HEK293T (cell line): ENCODE measurements around the gene PC.

Source experiments
- ARNT ChIP-seq: fragments of 450-650 bp; IDR thresholded peaks from 2 replicates; pipeline ENCODE4 v1.6.1; 2017; ENCODE audit warnings: mild to moderate bottlenecking
- BHLHE40 ChIP-seq: fragments of 450-650 bp; IDR thresholded peaks from 2 replicates; pipeline ENCODE4 v1.6.1; 2016; ENCODE audit warnings: mild to moderate bottlenecking, moderate library complexity, borderline replicate concordance
- CTBP1 ChIP-seq: fragments of 450-650 bp; IDR thresholded peaks from 2 replicates; pipeline ENCODE4 v1.6.1; 2016; ENCODE audit warnings: borderline replicate concordance
- FOXA1 ChIP-seq: fragments of 450-650 bp; IDR thresholded peaks from 2 replicates; pipeline ENCODE4 v1.6.1; 2016; ENCODE audit warnings: mild to moderate bottlenecking
- FOXK2 ChIP-seq: fragments of 450-650 bp; IDR thresholded peaks from 2 replicates; pipeline ENCODE4 v1.6.1; 2016; ENCODE audit warnings: mild to moderate bottlenecking
- FOXM1 ChIP-seq: fragments of 450-650 bp; IDR thresholded peaks from 2 replicates; pipeline ENCODE4 v1.6.1; 2017; ENCODE audit warnings: mild to moderate bottlenecking, borderline replicate concordance
- L3MBTL2 ChIP-seq: fragments of 450-650 bp; conservative IDR thresholded peaks from 2 replicates; pipeline ENCODE4 v1.6.1; 2016; ENCODE audit warnings: mild to moderate bottlenecking
- NFRKB ChIP-seq: fragments of 450-650 bp; IDR thresholded peaks from 2 replicates; pipeline ENCODE4 v1.6.1; 2016; ENCODE audit warnings: mild to moderate bottlenecking, moderate library complexity
- SP1 ChIP-seq: fragments of 450-650 bp; IDR thresholded peaks from 2 replicates; pipeline ENCODE4 v1.6.1; 2017
- SUZ12 ChIP-seq: fragments of 450-650 bp; IDR thresholded peaks from 2 replicates; pipeline ENCODE4 v1.6.1; 2016; ENCODE audit warnings: mild to moderate bottlenecking
- TARDBP ChIP-seq: fragments of 450-650 bp; IDR thresholded peaks from 2 replicates; pipeline ENCODE4 v1.6.1; 2016
- TF ChIP-seq, protein P1 (sequence below): fragments of 450-650 bp; IDR thresholded peaks from 2 replicates; pipeline ENCODE4 v1.6.1; 2016

DNA sequence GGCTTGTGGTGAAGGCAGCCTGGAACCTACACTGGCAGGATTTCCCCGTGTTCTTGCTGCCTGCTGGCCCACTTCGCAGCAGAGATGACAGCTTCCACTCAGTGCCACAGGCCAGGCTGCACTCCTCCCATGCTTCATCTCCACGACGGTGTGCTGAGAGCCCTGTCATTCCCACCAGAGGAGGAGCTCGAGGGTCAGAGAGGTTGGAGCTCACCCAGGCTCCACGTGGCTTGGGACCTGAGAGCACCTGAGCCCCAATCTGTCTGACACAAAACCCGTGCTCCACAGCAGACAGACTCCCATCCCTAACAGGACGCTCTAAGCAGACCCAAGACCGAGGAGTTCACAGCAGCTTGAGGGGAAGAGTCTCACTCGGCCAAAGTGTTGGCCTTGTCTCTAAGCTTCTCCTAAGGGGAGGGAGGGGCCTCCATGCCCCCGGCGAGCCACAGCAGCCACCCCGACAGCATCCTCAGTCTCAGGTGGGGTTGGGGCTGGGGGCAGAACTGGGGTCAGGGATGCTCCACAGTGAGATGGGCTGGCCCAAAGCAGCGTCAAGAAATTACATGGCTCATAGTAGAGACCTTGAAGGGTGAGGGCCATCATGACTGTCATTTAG is 90.7 kb downstream of the PC start:
- TF ChIP-seq FOXM1 (no peak), SP1 (no peak), FOXK2 (no peak), TARDBP (no peak), FOXA1 (no peak), CTBP1 (no peak), BHLHE40 (no peak), NFRKB (no peak), SUZ12 (no peak), L3MBTL2 (no peak), ARNT (no peak)
- TF ChIP-seq, protein P1, sequence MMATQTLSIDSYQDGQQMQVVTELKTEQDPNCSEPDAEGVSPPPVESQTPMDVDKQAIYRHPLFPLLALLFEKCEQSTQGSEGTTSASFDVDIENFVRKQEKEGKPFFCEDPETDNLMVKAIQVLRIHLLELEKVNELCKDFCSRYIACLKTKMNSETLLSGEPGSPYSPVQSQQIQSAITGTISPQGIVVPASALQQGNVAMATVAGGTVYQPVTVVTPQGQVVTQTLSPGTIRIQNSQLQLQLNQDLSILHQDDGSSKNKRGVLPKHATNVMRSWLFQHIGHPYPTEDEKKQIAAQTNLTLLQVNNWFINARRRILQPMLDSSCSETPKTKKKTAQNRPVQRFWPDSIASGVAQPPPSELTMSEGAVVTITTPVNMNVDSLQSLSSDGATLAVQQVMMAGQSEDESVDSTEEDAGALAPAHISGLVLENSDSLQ, result no peak
